ENCODE results near the gene NDUFA6. TPM values are rescaled to one million over a fixed set of nuclear protein-coding genes. Genes with fewer than 3 reads are reported as not detected.

NDUFA6 gene
- total RNA-seq, 1 experiment from 2014 or later: 118 TPM

GRCh38 chr22:42077486-42078125, 13.0 kb downstream of the NDUFA6 start:
- H3K79me2 ChIP-seq (ENCODE audit: low read length): peaks cover 17% of the 10 kb centered on the region
- intact Hi-C loops (cut with micrococcal nuclease): no loop called here
- no peak overlapping the region for H3K27ac ChIP-seq (ENCODE audit: low read length)
- no peak overlapping the region for H3K4me3 ChIP-seq (ENCODE audit: low read length)
- no TSS peak for BruUV-seq (replicated peaks)
- no peaks in the 10 kb centered on the region for H4K20me1 ChIP-seq (ENCODE audit: low read length)
- no peak overlapping the region for H3K9ac ChIP-seq (ENCODE audit: low read length)
- peaks cover 10% of the 10 kb centered on the region for H3K4me1 ChIP-seq (ENCODE audit: insufficient read depth, low read length)
- ChIA-PET CTCF (no interaction called here), POLR2A (ENCODE audit: unreplicated experiment) (interaction anchor here (0.5 kb wide), 1 partner anchor 90 kb away, joined by 4 read pairs; no protein-coding TSS in a partner anchor)
- no peaks in the 10 kb centered on the region for H3K27me3 ChIP-seq (ENCODE audit: low read length)
- DNase-seq: no peak
- H3F3A ChIP-seq (ENCODE audit: low read length, unreplicated experiment): no peaks in the 10 kb centered on the region
- H3K9me3 ChIP-seq (ENCODE audit: low read length): no peaks in the 10 kb centered on the region
- TF ChIP-seq EZH2phosphoT487 (IDR thresholded peaks at IDR 0.05; ENCODE audit: borderline replicate concordance, low read length) (no peak), EZH2 (IDR thresholded peaks at IDR 0.05; ENCODE audit: low read length, unreplicated experiment) (no peak)
- TF ChIP-seq, protein P1, sequence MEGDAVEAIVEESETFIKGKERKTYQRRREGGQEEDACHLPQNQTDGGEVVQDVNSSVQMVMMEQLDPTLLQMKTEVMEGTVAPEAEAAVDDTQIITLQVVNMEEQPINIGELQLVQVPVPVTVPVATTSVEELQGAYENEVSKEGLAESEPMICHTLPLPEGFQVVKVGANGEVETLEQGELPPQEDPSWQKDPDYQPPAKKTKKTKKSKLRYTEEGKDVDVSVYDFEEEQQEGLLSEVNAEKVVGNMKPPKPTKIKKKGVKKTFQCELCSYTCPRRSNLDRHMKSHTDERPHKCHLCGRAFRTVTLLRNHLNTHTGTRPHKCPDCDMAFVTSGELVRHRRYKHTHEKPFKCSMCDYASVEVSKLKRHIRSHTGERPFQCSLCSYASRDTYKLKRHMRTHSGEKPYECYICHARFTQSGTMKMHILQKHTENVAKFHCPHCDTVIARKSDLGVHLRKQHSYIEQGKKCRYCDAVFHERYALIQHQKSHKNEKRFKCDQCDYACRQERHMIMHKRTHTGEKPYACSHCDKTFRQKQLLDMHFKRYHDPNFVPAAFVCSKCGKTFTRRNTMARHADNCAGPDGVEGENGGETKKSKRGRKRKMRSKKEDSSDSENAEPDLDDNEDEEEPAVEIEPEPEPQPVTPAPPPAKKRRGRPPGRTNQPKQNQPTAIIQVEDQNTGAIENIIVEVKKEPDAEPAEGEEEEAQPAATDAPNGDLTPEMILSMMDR (conservative IDR thresholded peaks at IDR 0.05; ENCODE audit: low read depth, low read length): no peak
- ATAC-seq: no peak
- H3K9me2 ChIP-seq (replicated peaks; ENCODE audit: low read length): no peaks in the 10 kb centered on the region
- no peak overlapping the region for H3K4me2 ChIP-seq (ENCODE audit: low read length)
- no peak overlapping the region for H2AFZ ChIP-seq (ENCODE audit: low read length)
- H3K36me3 ChIP-seq (ENCODE audit: low read depth, low read length): no peaks in the 10 kb centered on the region; the same call in 1 of the 2 replicates

GRCh38 chr22:42076764-42077485, 13.6 kb downstream of the NDUFA6 start:
- Histone ChIP-seq H3K4me3 (ENCODE audit: low read length) (no peak overlapping the region), H3F3A (ENCODE audit: low read length, unreplicated experiment) (no peaks in the 10 kb centered on the region), H3K4me1 (ENCODE audit: insufficient read depth, low read length) (peaks cover 10% of the 10 kb centered on the region), H3K9ac (ENCODE audit: low read length) (no peak overlapping the region), H3K4me2 (ENCODE audit: low read length) (no peak overlapping the region), H3K79me2 (ENCODE audit: low read length) (peaks cover 17% of the 10 kb centered on the region), H3K36me3 (ENCODE audit: low read depth, low read length) (no peaks in the 10 kb centered on the region), H3K27me3 (ENCODE audit: low read length) (no peaks in the 10 kb centered on the region), H3K27ac (ENCODE audit: low read length) (no peak overlapping the region), H3K9me2 (replicated peaks; ENCODE audit: low read length) (no peaks in the 10 kb centered on the region), H3K9me3 (ENCODE audit: low read length) (no peaks in the 10 kb centered on the region), H4K20me1 (ENCODE audit: low read length) (no peaks in the 10 kb centered on the region), H2AFZ (ENCODE audit: low read length) (no peak overlapping the region)
- ATAC-seq (no peak), DNase-seq (no peak)
- ChIA-PET POLR2A (ENCODE audit: unreplicated experiment) (no interaction called here), CTCF (no interaction called here)
- TF ChIP-seq, protein P1 (conservative IDR thresholded peaks at IDR 0.05; ENCODE audit: low read depth, low read length): no peak
- TF ChIP-seq EZH2 (IDR thresholded peaks at IDR 0.05; ENCODE audit: low read length, unreplicated experiment) (no peak), EZH2phosphoT487 (IDR thresholded peaks at IDR 0.05; ENCODE audit: borderline replicate concordance, low read length) (no peak)
- intact Hi-C loops (cut with micrococcal nuclease): no loop called here
- BruUV-seq (replicated peaks): no TSS peak

Measured in PC-3 (cell line).